A673 (cell line): Measurements from ENCODE around the gene PEX14. TPM values are rescaled to one million over a fixed set of nuclear protein-coding genes. Genes with fewer than 3 reads are reported as not detected.

Source experiments
- BruUV-seq: library from RNA; stranded (reverse); fragments of 400-500 nt; replicated peaks from 2 replicates; lab custom pipeline; 2021; lab: Mats Ljungman, UMichigan
- CTCF ChIA-PET: fragments of 300-600 bp; sonication (Branson Sonifier 250); formaldehyde crosslinking; loops from one replicate; lab custom pipeline; 2022; ENCODE audit warnings: antibody characterized with exemption; lab: Charles Lee
- POLR2A ChIA-PET: fragments of 300-600 bp; sonication (Branson Sonifier 250); formaldehyde crosslinking; loops from one replicate; lab custom pipeline; 2022; ENCODE audit warnings: antibody characterized with exemption; ENCODE audit not compliant: low non-redundant PET; lab: Charles Lee
- DNase-seq: peaks from one replicate; pipeline ENCODE4 v3.0.0-alpha.2; 2015; ENCODE audit warnings: low spot score
- H3K27ac ChIP-seq: fragments of 200-600 bp; sonication (generic); 2 replicates; pipeline ENCODE4 v1.5.1; 2016; ENCODE audit warnings: mixed run types, low read depth, mild to moderate bottlenecking, mixed read lengths, antibody characterized with exemption, low read length; ENCODE audit not compliant: poor library complexity, severe bottlenecking
- H3K27me3 ChIP-seq: fragments of 200-600 bp; sonication (generic); replicated peaks from 2 replicates; pipeline ENCODE4 v1.6.1; 2017; ENCODE audit warnings: mixed run types, low read depth, mild to moderate bottlenecking, mixed read lengths, antibody characterized with exemption, low read length; ENCODE audit not compliant: insufficient read depth, poor library complexity
- H3K36me3 ChIP-seq: fragments of 200-600 bp; sonication (generic); 2 replicates; pipeline ENCODE4 v1.6.1; 2016; ENCODE audit warnings: mixed run types, mild to moderate bottlenecking, mixed read lengths, antibody characterized with exemption, low read length; ENCODE audit not compliant: insufficient read depth, poor library complexity, severe bottlenecking
- H3K4me1 ChIP-seq: fragments of 200-600 bp; sonication (generic); 2 replicates; pipeline ENCODE4 v1.6.1; 2017; ENCODE audit warnings: mixed run types, mild to moderate bottlenecking, mixed read lengths, antibody characterized with exemption, low read length; ENCODE audit not compliant: insufficient read depth, poor library complexity, severe bottlenecking
- H3K4me3 ChIP-seq: fragments of 200-600 bp; sonication (generic); 2 replicates; pipeline ENCODE4 v1.5.1; 2016; ENCODE audit warnings: low read depth, mixed run types, mild to moderate bottlenecking, mixed read lengths, low read length; ENCODE audit not compliant: poor library complexity, severe bottlenecking
- H3K9me3 ChIP-seq: fragments of 200-600 bp; sonication (generic); 2 replicates; pipeline ENCODE4 v1.6.1; 2016; ENCODE audit warnings: mixed run types, low read depth, mild to moderate bottlenecking, mixed read lengths, antibody characterized with exemption, low read length; ENCODE audit not compliant: poor library complexity, severe bottlenecking
- EZH2 ChIP-seq: fragments of 200-600 bp; sonication (generic); IDR thresholded peaks from 2 replicates; pipeline ENCODE4 v1.6.1; 2017; ENCODE audit warnings: borderline replicate concordance, low read depth, mild to moderate bottlenecking, mixed read lengths, antibody characterized with exemption, low read length; ENCODE audit not compliant: poor library complexity, severe bottlenecking
- intact Hi-C: fragments of 100-400 bp; cut with micrococcal nuclease; formaldehyde crosslinking; loops from one replicate; pipeline ENCODE4 v1.10.0; 2022; ENCODE audit not compliant: unreplicated experiment
- total RNA-seq: library from RNA; stranded (reverse); gene quantifications from 2 replicates; pipeline ENCODE4 v1.2.3, GENCODE V29; 2021
- TF ChIP-seq, protein P1 (sequence below): fragments of 300-800, 200-600 bp; sonication (generic); conservative IDR thresholded peaks from 2 replicates; pipeline ENCODE4 v1.5.1; 2017; ENCODE audit warnings: low read depth, mild to moderate bottlenecking, antibody characterized with exemption, low read length, moderate library complexity, mixed read lengths

Gene PEX14
- total RNA-seq, 1 experiment from 2014 or later, result 26.8 TPM

DNA sequence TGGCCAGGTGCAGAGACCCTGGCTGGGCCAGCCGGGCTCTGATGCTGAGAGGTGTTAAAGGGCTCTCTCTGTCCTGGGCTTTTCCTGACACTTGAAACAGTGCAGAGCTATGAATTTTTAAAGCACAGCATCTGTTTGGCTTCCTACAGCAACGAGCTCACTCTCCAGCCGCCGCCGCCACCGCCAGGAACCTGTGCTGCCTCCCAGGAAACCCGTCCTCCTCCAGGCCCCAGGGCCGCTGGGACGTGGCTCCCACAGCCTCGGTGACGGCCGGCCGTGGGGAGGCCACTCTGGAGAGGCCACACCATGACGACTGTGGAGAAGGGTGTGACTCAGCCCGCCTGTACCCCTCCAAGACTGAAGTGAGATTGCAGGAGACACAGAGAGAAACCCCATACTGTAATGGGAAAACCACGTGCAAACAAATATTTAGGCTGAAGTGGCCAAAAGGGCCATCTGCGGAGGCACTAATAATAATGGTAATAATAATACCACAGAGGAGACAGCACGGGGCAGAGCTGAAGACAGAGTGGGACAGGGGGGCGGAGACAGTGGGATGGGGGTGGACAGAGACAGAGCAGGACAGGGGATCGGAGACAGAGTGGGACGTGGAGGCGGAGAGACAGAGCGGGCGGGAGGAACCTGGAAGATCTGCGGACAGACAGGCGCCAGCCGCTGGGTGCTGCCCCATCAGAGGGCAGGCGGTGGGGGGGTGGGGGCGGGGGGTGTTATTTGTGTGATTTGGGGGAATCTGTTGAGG, 182.5 kb downstream of the PEX14 start:
- no peaks in the 10 kb centered on the region for H3K36me3 ChIP-seq
- no peak for DNase-seq
- H3K4me1 ChIP-seq, result no peaks in the 10 kb centered on the region
- H3K27me3 ChIP-seq, result no peaks in the 10 kb centered on the region
- no peak overlapping the region for H3K4me3 ChIP-seq
- TF ChIP-seq EZH2, result no peak
- TF ChIP-seq, protein P1, sequence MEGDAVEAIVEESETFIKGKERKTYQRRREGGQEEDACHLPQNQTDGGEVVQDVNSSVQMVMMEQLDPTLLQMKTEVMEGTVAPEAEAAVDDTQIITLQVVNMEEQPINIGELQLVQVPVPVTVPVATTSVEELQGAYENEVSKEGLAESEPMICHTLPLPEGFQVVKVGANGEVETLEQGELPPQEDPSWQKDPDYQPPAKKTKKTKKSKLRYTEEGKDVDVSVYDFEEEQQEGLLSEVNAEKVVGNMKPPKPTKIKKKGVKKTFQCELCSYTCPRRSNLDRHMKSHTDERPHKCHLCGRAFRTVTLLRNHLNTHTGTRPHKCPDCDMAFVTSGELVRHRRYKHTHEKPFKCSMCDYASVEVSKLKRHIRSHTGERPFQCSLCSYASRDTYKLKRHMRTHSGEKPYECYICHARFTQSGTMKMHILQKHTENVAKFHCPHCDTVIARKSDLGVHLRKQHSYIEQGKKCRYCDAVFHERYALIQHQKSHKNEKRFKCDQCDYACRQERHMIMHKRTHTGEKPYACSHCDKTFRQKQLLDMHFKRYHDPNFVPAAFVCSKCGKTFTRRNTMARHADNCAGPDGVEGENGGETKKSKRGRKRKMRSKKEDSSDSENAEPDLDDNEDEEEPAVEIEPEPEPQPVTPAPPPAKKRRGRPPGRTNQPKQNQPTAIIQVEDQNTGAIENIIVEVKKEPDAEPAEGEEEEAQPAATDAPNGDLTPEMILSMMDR, result no peak
- no peaks in the 10 kb centered on the region for H3K9me3 ChIP-seq
- H3K27ac ChIP-seq, result no peak overlapping the region
- intact Hi-C loops, result no loop called here
- ChIA-PET CTCF (no interaction called here), POLR2A (no interaction called here)
- BruUV-seq, result no TSS peak

DNA sequence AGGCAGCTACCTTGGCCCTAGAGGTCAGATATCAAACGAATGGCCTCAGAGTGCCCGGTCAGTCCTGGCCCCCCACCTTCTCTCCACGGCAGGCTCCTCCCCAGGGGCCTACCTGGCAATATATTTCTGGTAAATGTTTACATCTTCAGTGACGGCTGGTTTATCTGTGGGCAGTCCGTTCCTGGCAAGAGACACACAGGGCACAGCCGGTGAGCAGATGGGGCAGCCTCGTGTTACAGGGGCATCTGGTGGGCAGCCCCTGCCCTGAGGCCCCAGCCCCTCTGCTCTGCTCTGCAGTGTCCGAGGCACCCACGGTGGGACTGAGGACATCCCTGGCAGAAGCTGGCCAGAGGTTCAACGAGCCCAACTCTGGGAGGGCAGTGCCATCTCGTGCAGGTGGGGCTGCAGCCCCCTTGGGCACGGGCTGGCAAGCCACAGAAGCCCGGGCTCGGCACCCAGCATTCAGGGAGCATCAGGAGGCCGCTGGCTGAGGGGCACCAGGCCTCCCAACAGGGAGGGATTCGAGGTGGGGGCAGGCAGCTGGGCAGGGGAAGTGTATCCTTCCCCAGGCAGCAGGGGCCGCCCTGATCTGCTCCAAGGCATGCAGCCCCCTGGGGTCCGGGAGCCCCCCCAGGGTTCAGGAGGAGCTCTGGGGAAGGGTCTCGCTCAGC, 183.8 kb downstream of the PEX14 start:
- intact Hi-C loops, result no loop called here
- Histone ChIP-seq H3K27ac (no peak overlapping the region), H3K27me3 (no peaks in the 10 kb centered on the region), H3K4me3 (no peak overlapping the region), H3K36me3 (no peaks in the 10 kb centered on the region), H3K4me1 (peaks cover 2% of the 10 kb centered on the region), H3K9me3 (no peaks in the 10 kb centered on the region)
- ChIA-PET POLR2A (no interaction called here), CTCF (no interaction called here)
- no TSS peak for BruUV-seq
- TF ChIP-seq, protein P1, result no peak
- no peak for TF ChIP-seq EZH2
- no peak for DNase-seq

DNA sequence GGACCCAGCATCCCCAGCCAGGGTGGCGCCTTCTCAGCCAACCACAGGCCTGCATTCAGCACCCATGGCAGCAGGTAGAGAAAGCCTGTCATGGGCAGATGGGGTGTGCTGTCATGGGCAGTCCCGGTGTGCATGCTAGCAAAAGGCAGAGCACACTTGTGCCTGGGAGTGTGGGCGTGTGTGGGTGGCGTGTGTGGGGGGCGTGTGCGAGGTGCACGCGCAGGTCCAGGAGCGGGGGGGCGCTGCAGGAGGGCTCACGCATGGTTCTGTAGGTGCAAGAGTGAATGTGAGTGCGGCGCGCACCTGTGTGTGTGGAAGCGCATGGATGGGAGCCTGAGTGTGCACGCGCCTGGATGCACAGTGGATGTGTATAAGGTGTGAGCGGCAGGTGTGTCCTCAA, 184.5 kb downstream of the PEX14 start:
- no peaks in the 10 kb centered on the region for H3K36me3 ChIP-seq
- no TSS peak for BruUV-seq
- TF ChIP-seq EZH2, result no peak
- TF ChIP-seq, protein P1, result no peak
- no peak overlapping the region for H3K4me3 ChIP-seq
- no peak overlapping the region for H3K27ac ChIP-seq
- H3K4me1 ChIP-seq, result peaks cover 5% of the 10 kb centered on the region
- POLR2A ChIA-PET, result no interaction called here
- DNase-seq, result no peak
- no peaks in the 10 kb centered on the region for H3K9me3 ChIP-seq
- intact Hi-C loops, result no loop called here
- CTCF ChIA-PET, result no interaction called here
- no peaks in the 10 kb centered on the region for H3K27me3 ChIP-seq
